KMS-11 (cell line): ENCODE data around the gene KPNA2.
A peak's percentile ranks its signal among the peaks of the same experiment; 100 is the strongest.
"Not testable (repeated sequence)": the region's sequence is repeated elsewhere in the genome, so short reads cannot be mapped to it uniquely, and the experiment has no call there.

Source experiments
- H2AFZ ChIP-seq: fragments of 200-600 bp; sonication (generic); 2 replicates; pipeline ENCODE4 v1.6.1; 2016; ENCODE audit warnings: antibody characterized with exemption, mixed run types, low read depth
- H3K27ac ChIP-seq: fragments of 200-600 bp; sonication (generic); 2 replicates; pipeline ENCODE4 v1.6.1; 2016; ENCODE audit warnings: mild to moderate bottlenecking, mixed run types
- H3K27me3 ChIP-seq: fragments of 200-600 bp; sonication (generic); 2 replicates; pipeline ENCODE4 v1.6.1; 2017; ENCODE audit warnings: mild to moderate bottlenecking, low read depth, mixed run types, moderate library complexity; ENCODE audit not compliant: insufficient read depth
- H3K36me3 ChIP-seq: fragments of 200-600 bp; sonication (generic); 2 replicates; pipeline ENCODE4 v1.6.1; 2017; ENCODE audit warnings: mild to moderate bottlenecking, mixed run types; ENCODE audit not compliant: insufficient read depth
- H3K4me1 ChIP-seq: fragments of 200-600 bp; sonication (generic); 2 replicates; pipeline ENCODE4 v1.6.1; 2016; ENCODE audit warnings: mild to moderate bottlenecking, low read depth, mixed run types; ENCODE audit not compliant: poor library complexity, severe bottlenecking
- H3K4me2 ChIP-seq: fragments of 200-600 bp; sonication (generic); 2 replicates; pipeline ENCODE4 v1.7.0; 2016; ENCODE audit warnings: mild to moderate bottlenecking, mixed run types
- H3K4me3 ChIP-seq: fragments of 200-600 bp; sonication (generic); IDR thresholded peaks from 2 replicates; pipeline ENCODE4 v1.6.1; 2017; ENCODE audit warnings: low read depth, low read length, mixed read lengths; ENCODE audit not compliant: insufficient read depth
- H3K79me2 ChIP-seq: fragments of 200-600 bp; sonication (generic); 2 replicates; pipeline ENCODE4 v1.6.1; 2016; ENCODE audit warnings: low read depth, mixed run types; ENCODE audit not compliant: insufficient read depth
- H3K9ac ChIP-seq: fragments of 200-600 bp; sonication (generic); 2 replicates; pipeline ENCODE4 v1.6.1; 2016; ENCODE audit warnings: mild to moderate bottlenecking, mixed run types
- H4K20me1 ChIP-seq: fragments of 200-600 bp; sonication (generic); 2 replicates; pipeline ENCODE4 v1.6.1; 2016; ENCODE audit warnings: mild to moderate bottlenecking, mixed run types; ENCODE audit not compliant: insufficient read depth
- TF ChIP-seq, protein P1 (sequence below): fragments of 200-600 bp; sonication (generic); conservative IDR thresholded peaks from 2 replicates; pipeline ENCODE4 v1.6.1; 2017; ENCODE audit warnings: low read depth, mild to moderate bottlenecking, antibody characterized with exemption, low read length, moderate library complexity, mixed read lengths

KPNA2 gene

GRCh38 chr17:68060336-68060735 lies 24.8 kb downstream of the KPNA2 start:
- Histone ChIP-seq H3K27me3 (no peaks in the 10 kb centered on the region; the same call in 1 of the 2 replicates), H3K4me3 (no peak overlapping the region), H3K9ac (no peak overlapping the region), H3K4me1 (peaks cover 39% of the 10 kb centered on the region), H3K79me2 (no peaks in the 10 kb centered on the region), H3K27ac (no peak overlapping the region), H3K4me2 (peak overlapping the region; percentile 52; the same call in 1 of the 2 replicates), H3K36me3 (no peaks in the 10 kb centered on the region), H2AFZ (no peak overlapping the region), H4K20me1 (no peaks in the 10 kb centered on the region)
- TF ChIP-seq, protein P1, sequence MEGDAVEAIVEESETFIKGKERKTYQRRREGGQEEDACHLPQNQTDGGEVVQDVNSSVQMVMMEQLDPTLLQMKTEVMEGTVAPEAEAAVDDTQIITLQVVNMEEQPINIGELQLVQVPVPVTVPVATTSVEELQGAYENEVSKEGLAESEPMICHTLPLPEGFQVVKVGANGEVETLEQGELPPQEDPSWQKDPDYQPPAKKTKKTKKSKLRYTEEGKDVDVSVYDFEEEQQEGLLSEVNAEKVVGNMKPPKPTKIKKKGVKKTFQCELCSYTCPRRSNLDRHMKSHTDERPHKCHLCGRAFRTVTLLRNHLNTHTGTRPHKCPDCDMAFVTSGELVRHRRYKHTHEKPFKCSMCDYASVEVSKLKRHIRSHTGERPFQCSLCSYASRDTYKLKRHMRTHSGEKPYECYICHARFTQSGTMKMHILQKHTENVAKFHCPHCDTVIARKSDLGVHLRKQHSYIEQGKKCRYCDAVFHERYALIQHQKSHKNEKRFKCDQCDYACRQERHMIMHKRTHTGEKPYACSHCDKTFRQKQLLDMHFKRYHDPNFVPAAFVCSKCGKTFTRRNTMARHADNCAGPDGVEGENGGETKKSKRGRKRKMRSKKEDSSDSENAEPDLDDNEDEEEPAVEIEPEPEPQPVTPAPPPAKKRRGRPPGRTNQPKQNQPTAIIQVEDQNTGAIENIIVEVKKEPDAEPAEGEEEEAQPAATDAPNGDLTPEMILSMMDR, result no peak

DNA sequence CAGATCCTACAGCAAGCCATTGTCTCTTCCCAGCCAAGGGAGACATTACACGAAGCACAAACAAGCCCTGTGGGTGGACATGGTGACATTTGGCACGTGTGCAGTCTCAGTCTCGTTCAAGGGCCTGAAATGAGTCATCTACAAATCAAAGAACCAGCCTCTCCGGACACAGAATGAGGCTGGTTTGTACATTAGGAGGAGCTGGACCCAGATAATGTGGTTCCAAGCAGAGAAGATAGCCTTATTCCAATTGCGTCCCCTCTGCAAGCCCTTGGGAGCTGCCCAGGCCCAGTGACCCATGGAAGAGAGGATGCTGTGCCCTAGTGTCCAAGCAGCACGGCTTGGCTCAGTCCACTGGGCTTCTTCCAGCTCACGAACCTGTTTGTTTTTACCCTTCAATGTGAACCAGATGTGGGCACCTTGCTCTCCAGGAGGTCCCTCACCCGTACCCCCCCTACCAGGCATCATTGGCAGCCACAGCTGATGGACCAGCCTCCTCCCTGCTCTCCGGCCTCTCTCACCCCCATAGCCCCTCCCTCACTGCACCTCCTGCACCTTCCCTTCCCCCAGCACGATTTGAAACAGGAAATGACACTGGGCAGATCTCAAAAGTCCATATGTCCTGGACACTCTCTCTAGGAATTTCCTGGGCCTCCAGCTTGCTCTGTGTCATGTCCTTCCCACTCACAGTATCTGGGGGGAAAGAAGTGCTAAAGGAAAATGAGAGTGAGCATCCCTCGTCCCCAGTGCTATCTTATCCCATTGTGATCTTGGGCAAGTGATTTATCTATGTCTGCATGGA lies 26.2 kb downstream of the KPNA2 start:
- Histone ChIP-seq H3K4me3 (no peak overlapping the region), H4K20me1 (no peaks in the 10 kb centered on the region), H3K79me2 (no peaks in the 10 kb centered on the region), H3K4me1 (peaks cover 39% of the 10 kb centered on the region), H3K4me2 (peak overlapping the region; percentile 52), H3K36me3 (no peaks in the 10 kb centered on the region), H3K27ac (no peak overlapping the region), H3K9ac (no peak overlapping the region), H3K27me3 (no peaks in the 10 kb centered on the region; the same call in 1 of the 2 replicates), H2AFZ (peak overlapping the region; percentile 20; the same call in 1 of the 2 replicates)
- TF ChIP-seq, protein P1, result no peak

DNA sequence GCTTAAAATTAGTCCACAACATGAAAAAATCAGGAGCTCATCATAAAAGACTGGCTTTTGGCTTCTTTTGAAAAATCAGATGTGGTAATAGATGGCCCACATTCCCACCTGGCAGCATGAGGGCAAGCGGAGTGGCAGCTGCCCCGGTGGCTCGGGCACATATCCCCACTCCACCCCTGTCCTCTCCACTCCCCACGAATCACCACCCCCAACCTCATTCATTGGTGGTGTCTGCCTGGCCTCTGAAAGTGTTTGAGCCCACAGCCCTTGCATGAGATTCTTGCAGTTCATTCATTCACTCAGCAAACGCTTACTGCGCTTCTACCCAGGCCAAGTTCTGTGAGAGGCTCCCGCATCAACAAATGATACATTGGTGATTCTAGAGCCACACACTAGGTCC lies 29.8 kb downstream of the KPNA2 start:
- not testable (repeated sequence) for H3K9ac ChIP-seq, H2AFZ ChIP-seq, H3K27ac ChIP-seq, H3K27me3 ChIP-seq, H3K79me2 ChIP-seq, H4K20me1 ChIP-seq, H3K36me3 ChIP-seq, H3K4me2 ChIP-seq, H3K4me3 ChIP-seq
- H3K4me1 ChIP-seq, result peaks cover 25% of the 10 kb centered on the region

- H3K79me2 ChIP-seq, H3K27me3 ChIP-seq: not testable (repeated sequence)
These were observed 33.0 kb downstream of the KPNA2 start for GRCh38 chr17:68068512-68068911.

DNA sequence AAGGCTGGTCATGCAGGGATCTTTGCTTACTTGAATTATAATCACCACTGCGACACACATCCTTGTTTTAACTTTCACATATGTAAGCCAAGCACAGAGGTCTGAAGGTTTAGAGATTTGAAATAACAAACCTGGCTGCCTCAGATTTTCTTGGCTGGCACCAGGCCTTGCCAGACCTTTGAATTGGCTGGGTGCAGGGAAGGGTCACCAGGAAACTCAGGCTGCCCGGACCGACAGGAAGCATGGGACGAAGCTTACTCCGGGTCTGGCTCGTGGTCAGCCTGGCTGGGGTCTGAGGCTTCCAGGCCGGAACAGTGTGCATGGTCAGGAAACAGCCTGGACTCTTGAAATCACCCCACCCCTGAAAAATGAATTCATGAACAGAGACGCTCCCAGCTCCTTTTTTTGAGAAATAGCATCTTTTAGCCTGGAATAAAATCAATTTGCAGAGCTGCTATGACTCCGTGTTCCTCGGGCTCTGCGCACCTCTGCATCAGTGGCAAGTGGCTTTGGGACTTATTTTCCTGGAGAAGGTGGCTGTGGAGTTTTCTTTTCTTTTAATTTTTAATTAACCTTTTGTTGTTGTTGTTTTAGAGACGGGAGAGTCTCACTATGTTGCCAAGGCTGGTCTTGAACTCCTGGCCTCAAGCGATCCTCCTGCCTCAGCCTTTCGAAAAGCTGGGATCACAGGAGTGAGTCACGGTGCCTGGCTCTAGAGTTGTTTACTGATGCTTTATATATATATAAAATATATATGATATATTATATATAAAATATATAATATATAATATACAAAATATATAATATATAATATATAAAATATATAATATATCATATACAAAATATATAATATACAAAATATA lies 35.3 kb downstream of the KPNA2 start:
- not testable (repeated sequence) for H3K79me2 ChIP-seq, H3K36me3 ChIP-seq, H3K9ac ChIP-seq, H3K27ac ChIP-seq, H2AFZ ChIP-seq, H3K4me2 ChIP-seq, H4K20me1 ChIP-seq, H3K4me3 ChIP-seq, H3K4me1 ChIP-seq, H3K27me3 ChIP-seq

More at GRCh38 chr17:68068512-68068911, 33.0 kb downstream of the KPNA2 start:
- not testable (repeated sequence) for H4K20me1 ChIP-seq, H2AFZ ChIP-seq, H3K27ac ChIP-seq, H3K4me1 ChIP-seq, H3K4me3 ChIP-seq, H3K4me2 ChIP-seq, H3K9ac ChIP-seq, H3K36me3 ChIP-seq
